Stimulated activated CD4-positive, alpha-beta T cell treated with anti-CD3 and anti-CD28 coated beads, Interleukin-12 subunit alpha, Interleukin-12 subunit beta, amount 100 ng/mL, for 48 hours (primary cell): ENCODE measurements around the gene EMILIN1.
A peak's percentile ranks its signal among the peaks of the same experiment; 100 is the strongest.
"Not testable (repeated sequence)": the region's sequence is repeated elsewhere in the genome, so short reads cannot be mapped to it uniquely, and the experiment has no call there.

Source experiments
- DNase-seq, 3 donors: peaks; one replicate each; pipeline ENCODE4 v3.0.0-alpha.2; 2020; ENCODE audit warnings: low read depth in 2 of 3, low spot score in 1 of 3

The EMILIN1 gene

GRCh38 chr2:27119330-27119670 lies 40.9 kb downstream of the EMILIN1 start:
- not testable (repeated sequence) for DNase-seq

- no peak for DNase-seq
Measured at GRCh38 chr2:27121906-27122305, 43.5 kb downstream of the EMILIN1 start.

- no peak for DNase-seq
Measured at GRCh38 chr2:27122791-27123190, 44.4 kb downstream of the EMILIN1 start.

GRCh38 chr2:27123302-27124150 lies 45.1 kb downstream of the EMILIN1 start, which contains the start of gene ABHD1:
Gene ABHD1 (plus strand): TSS chr2:27123815. CDS start chr2:27123949, 134 bp downstream.
- peak in 2 of 3 donors; percentile 9 to 44 for DNase-seq

GRCh38 chr2:27125104-27125503 lies 46.7 kb downstream of the EMILIN1 start:
- DNase-seq = no peak

- DNase-seq = no peak
Measured at GRCh38 chr2:27126252-27126710, 47.9 kb downstream of the EMILIN1 start.

- no peak for DNase-seq
Measured at GRCh38 chr2:27127883-27128667, 49.7 kb downstream of the EMILIN1 start.

- DNase-seq = no peak
Measured at GRCh38 chr2:27128668-27129571, 50.5 kb downstream of the EMILIN1 start.

- no peak for DNase-seq
Measured at GRCh38 chr2:27130396-27130795, 52.0 kb downstream of the EMILIN1 start.

GRCh38 chr2:27131429-27131828 lies 53.0 kb downstream of the EMILIN1 start:
- DNase-seq = no peak

- no peak for DNase-seq
Measured at GRCh38 chr2:27133195-27133875, 54.9 kb downstream of the EMILIN1 start.

- DNase-seq = peak; percentile 97 to 98 (median 98)
Measured at GRCh38 chr2:27133905-27134780, 55.7 kb downstream of the EMILIN1 start, which contains the start of gene PREB. Gene PREB (minus strand): TSS chr2:27134636. CDS start chr2:27134421, 215 bp downstream.

GRCh38 chr2:27134781-27135477 lies 56.5 kb downstream of the EMILIN1 start:
- DNase-seq = no peak

GRCh38 chr2:27135478-27135955 lies 57.1 kb downstream of the EMILIN1 start:
- DNase-seq = no peak
